Stimulated activated CD8-positive, alpha-beta memory T cell treated with anti-CD3 and anti-CD28 coated beads, Interleukin-2, amount 100 ng/mL, for 1 hour (primary cell): ENCODE results near the gene RRAGB.
"Not testable (repeated sequence)": the region's sequence is repeated elsewhere in the genome, so short reads cannot be mapped to it uniquely, and the experiment has no call there.

Experiments
- DNase-seq, 2 donors: peaks; one replicate each; pipeline ENCODE4 v3.0.0-alpha.2; 2020; ENCODE audit warnings: low read depth in 2 of 2

RRAGB gene

GRCh38 chrX:55767100-55767499, 49.6 kb downstream of the RRAGB start:
- DNase-seq: no peak

GRCh38 chrX:55774419-55774818, 56.9 kb downstream of the RRAGB start:
- DNase-seq: not testable (repeated sequence)

GRCh38 chrX:55777596-55777995, 60.0 kb downstream of the RRAGB start:
- DNase-seq: no peak

- DNase-seq: no peak
Observed at GRCh38 chrX:55778322-55778721, 60.8 kb downstream of the RRAGB start.

- DNase-seq: no peak
Observed at GRCh38 chrX:55783723-55784122, 66.2 kb downstream of the RRAGB start.

GRCh38 chrX:55787063-55787462, 69.5 kb downstream of the RRAGB start:
- no peak for DNase-seq

- DNase-seq: no peak
Observed at GRCh38 chrX:55787727-55788126, 70.2 kb downstream of the RRAGB start.

- DNase-seq: no peak
Observed at GRCh38 chrX:55794405-55794804, 76.9 kb downstream of the RRAGB start.

GRCh38 chrX:55796496-55796895, 78.9 kb downstream of the RRAGB start:
- no peak for DNase-seq

- DNase-seq: no peak
Observed at GRCh38 chrX:55801811-55802210, 84.3 kb downstream of the RRAGB start.
